RWPE1 (cell line): ENCODE results near the gene ANKRD11.
"Not testable (repeated sequence)": the region's sequence is repeated elsewhere in the genome, so short reads cannot be mapped to it uniquely, and the experiment has no call there.

Experiments used
- CTCF ChIA-PET: fragments of 350-600 bp; sonication (Branson Sonifier 250); formaldehyde crosslinking; extraction: SDS; loops from one replicate; lab custom pipeline; 2021; lab: Yijun Ruan, JAX
- POLR2A ChIA-PET: fragments of 400-600 bp; formaldehyde crosslinking; extraction: SDS; loops from one replicate; lab custom pipeline; 2020; ENCODE audit warnings: antibody characterized with exemption; ENCODE audit not compliant: low non-redundant PET; lab: Yijun Ruan, JAX
- DNase-seq: peaks from one replicate; pipeline ENCODE4 v3.0.0; 2012; ENCODE audit warnings: low spot score
- H3K27ac ChIP-seq: fragments of 450-650 bp; 2 replicates; pipeline ENCODE4 v1.5.1; 2017
- CTCF ChIP-seq: fragments of 450-650 bp; conservative IDR thresholded peaks from 2 replicates; pipeline ENCODE4 v1.5.1; 2017; ENCODE audit warnings: low read depth, mild to moderate bottlenecking

ANKRD11 gene

GRCh38 chr16:89386306-89387185 lies 103.8 kb downstream of the ANKRD11 start:
- no peak for TF ChIP-seq CTCF
- H3K27ac ChIP-seq: peak overlapping the region; percentile 33
- DNase-seq: no peak
- ChIA-PET POLR2A (no interaction called here), CTCF (interaction anchor here (0.9 kb wide), 1 partner anchor 7 kb away, joined by 3 read pairs; no protein-coding TSS in a partner anchor)

GRCh38 chr16:89385712-89386111 lies 104.6 kb downstream of the ANKRD11 start:
- no peak for DNase-seq
- ChIA-PET CTCF (interaction anchor here (0.9 kb wide), 1 partner anchor 8 kb away, joined by 3 read pairs; no protein-coding TSS in a partner anchor), POLR2A (no interaction called here)
- peak overlapping the region; percentile 33 for H3K27ac ChIP-seq
- TF ChIP-seq CTCF: no peak

- peak overlapping the region; percentile 75 for H3K27ac ChIP-seq
- CTCF ChIA-PET: interaction anchor here (0.6 kb wide), 1 partner anchor 105 kb away, joined by 3 read pairs; no protein-coding TSS in a partner anchor
- POLR2A ChIA-PET: no interaction called here
- no peak for TF ChIP-seq CTCF
- DNase-seq: no peak
Observed at GRCh38 chr16:89384282-89384681, 106.1 kb downstream of the ANKRD11 start.

- H3K27ac ChIP-seq: peak overlapping the region; percentile 75
- no peak for TF ChIP-seq CTCF
- peak; percentile 77 for DNase-seq
- ChIA-PET POLR2A (interaction anchor here (0.6 kb wide), 1 partner anchor 126 kb away, joined by 7 read pairs; no protein-coding TSS in a partner anchor), CTCF (interaction anchor here (0.6 to 0.7 kb wide), 2 partner anchors 50 to 67 kb away, joined by 4 read pairs; no protein-coding TSS in a partner anchor)
Observed at GRCh38 chr16:89383095-89384003, 107.0 kb downstream of the ANKRD11 start.

GRCh38 chr16:89382555-89382954 lies 107.8 kb downstream of the ANKRD11 start:
- H3K27ac ChIP-seq: peak overlapping the region; percentile 75
- POLR2A ChIA-PET, DNase-seq: not testable (repeated sequence)
- CTCF ChIA-PET: interaction anchor here (0.7 kb wide), 2 partner anchors 67 to 70 kb away, joined by 3 to 4 read pairs; no protein-coding TSS in a partner anchor

- ChIA-PET POLR2A (no interaction called here), CTCF (no interaction called here)
- no peak for DNase-seq
- TF ChIP-seq CTCF: no peak
- peak overlapping the region; percentile 75 for H3K27ac ChIP-seq
Observed at GRCh38 chr16:89381788-89382187, 108.6 kb downstream of the ANKRD11 start.
